Astrocyte (in vitro differentiated cells and primary cell): ENCODE measurements around the gene FAM3C. TPM values are rescaled to one million over a fixed set of nuclear protein-coding genes. Genes with fewer than 3 reads are reported as not detected.

ENCODE experiments used
- DNase-seq: peaks from one replicate; pipeline ENCODE4 v3.0.0-alpha.2; 2010; ENCODE audit warnings: low read depth
- FAIRE-seq: peaks from 2 replicates; lab custom pipeline; 2011; peaks lifted over from hg19 to GRCh38; lab: Jason Lieb, UNC
- H2AFZ ChIP-seq: 2 replicates; pipeline ENCODE4 v1.6.0; 2012; ENCODE audit warnings: low read depth, low read length, inconsistent platforms
- H3K27ac ChIP-seq: 2 replicates; pipeline ENCODE4 v1.5.1; 2011; ENCODE audit warnings: low read depth, low read length, inconsistent platforms
- H3K27me3 ChIP-seq: 2 replicates; pipeline ENCODE4 v1.6.0; 2011; ENCODE audit warnings: low read length, inconsistent platforms; ENCODE audit not compliant: insufficient read depth
- H3K36me3 ChIP-seq: 2 replicates; pipeline ENCODE4 v1.5.1; 2011; ENCODE audit warnings: low read length, inconsistent platforms; ENCODE audit not compliant: insufficient read depth
- H3K4me1 ChIP-seq: 2 replicates; pipeline ENCODE4 v1.5.1; 2011; ENCODE audit warnings: low read length, inconsistent platforms; ENCODE audit not compliant: insufficient read depth
- H3K4me2 ChIP-seq: 2 replicates; pipeline ENCODE4 v1.6.0; 2012; ENCODE audit warnings: low read length, inconsistent platforms
- H3K4me3 ChIP-seq: 2 replicates; pipeline ENCODE4 v1.5.1; 2011; ENCODE audit warnings: low read depth, mild to moderate bottlenecking, low read length, inconsistent platforms; ENCODE audit not compliant: insufficient read depth
- H3K79me2 ChIP-seq: 2 replicates; pipeline ENCODE4 v1.6.0; 2012; ENCODE audit warnings: mild to moderate bottlenecking, low read length, inconsistent platforms; ENCODE audit not compliant: insufficient read depth
- H3K9ac ChIP-seq: 2 replicates; pipeline ENCODE4 v1.6.0; 2012; ENCODE audit warnings: mild to moderate bottlenecking, low read length, inconsistent platforms
- H3K9me3 ChIP-seq: 2 replicates; pipeline ENCODE4 v1.5.1; 2012; ENCODE audit warnings: low read depth, mild to moderate bottlenecking, low read length, inconsistent platforms; ENCODE audit not compliant: insufficient read depth
- H4K20me1 ChIP-seq: 2 replicates; pipeline ENCODE4 v1.6.0; 2012; ENCODE audit warnings: low read length, inconsistent platforms; ENCODE audit not compliant: insufficient read depth
- H3K27ac Mint-ChIP-seq: one replicate; pipeline ENCODE4 v1.8.0; 2021; ENCODE audit warnings: mild to moderate bottlenecking, mixed read lengths; ENCODE audit not compliant: unreplicated experiment
- H3K27me3 Mint-ChIP-seq: one replicate; pipeline ENCODE4 v1.8.0; 2021; ENCODE audit warnings: low read depth, mixed read lengths; ENCODE audit not compliant: unreplicated experiment
- H3K36me3 Mint-ChIP-seq: one replicate; pipeline ENCODE4 v1.8.0; 2021; ENCODE audit warnings: low read depth, mixed read lengths; ENCODE audit not compliant: unreplicated experiment
- H3K4me1 Mint-ChIP-seq: one replicate; pipeline ENCODE4 v1.8.0; 2021; ENCODE audit warnings: low read depth, mixed read lengths; ENCODE audit not compliant: unreplicated experiment
- H3K4me3 Mint-ChIP-seq: one replicate; pipeline ENCODE4 v1.8.0; 2021; ENCODE audit warnings: mild to moderate bottlenecking, moderate library complexity, mixed read lengths; ENCODE audit not compliant: unreplicated experiment
- H3K9me3 Mint-ChIP-seq: one replicate; pipeline ENCODE4 v1.8.0; 2021; ENCODE audit warnings: mild to moderate bottlenecking, mixed read lengths; ENCODE audit not compliant: unreplicated experiment
- EZH2 ChIP-seq: IDR thresholded peaks from 2 replicates; pipeline ENCODE4 v1.6.1; 2012; ENCODE audit warnings: mild to moderate bottlenecking, low read length, inconsistent platforms; ENCODE audit not compliant: insufficient read depth
- total RNA-seq: library from RNA; stranded (reverse); gene quantifications from 2 replicates; pipeline ENCODE4 v1.2.1, GENCODE V29; 2021
- TF ChIP-seq, protein P1 (sequence below): IDR thresholded peaks from 2 replicates; pipeline ENCODE4 v1.5.1; 2011; ENCODE audit warnings: low read depth, mild to moderate bottlenecking, inconsistent platforms, low read length, moderate library complexity; ENCODE audit not compliant: insufficient read depth

The FAM3C gene
- total RNA-seq, 1 donor from 2014 or later = 71.8 TPM

DNA sequence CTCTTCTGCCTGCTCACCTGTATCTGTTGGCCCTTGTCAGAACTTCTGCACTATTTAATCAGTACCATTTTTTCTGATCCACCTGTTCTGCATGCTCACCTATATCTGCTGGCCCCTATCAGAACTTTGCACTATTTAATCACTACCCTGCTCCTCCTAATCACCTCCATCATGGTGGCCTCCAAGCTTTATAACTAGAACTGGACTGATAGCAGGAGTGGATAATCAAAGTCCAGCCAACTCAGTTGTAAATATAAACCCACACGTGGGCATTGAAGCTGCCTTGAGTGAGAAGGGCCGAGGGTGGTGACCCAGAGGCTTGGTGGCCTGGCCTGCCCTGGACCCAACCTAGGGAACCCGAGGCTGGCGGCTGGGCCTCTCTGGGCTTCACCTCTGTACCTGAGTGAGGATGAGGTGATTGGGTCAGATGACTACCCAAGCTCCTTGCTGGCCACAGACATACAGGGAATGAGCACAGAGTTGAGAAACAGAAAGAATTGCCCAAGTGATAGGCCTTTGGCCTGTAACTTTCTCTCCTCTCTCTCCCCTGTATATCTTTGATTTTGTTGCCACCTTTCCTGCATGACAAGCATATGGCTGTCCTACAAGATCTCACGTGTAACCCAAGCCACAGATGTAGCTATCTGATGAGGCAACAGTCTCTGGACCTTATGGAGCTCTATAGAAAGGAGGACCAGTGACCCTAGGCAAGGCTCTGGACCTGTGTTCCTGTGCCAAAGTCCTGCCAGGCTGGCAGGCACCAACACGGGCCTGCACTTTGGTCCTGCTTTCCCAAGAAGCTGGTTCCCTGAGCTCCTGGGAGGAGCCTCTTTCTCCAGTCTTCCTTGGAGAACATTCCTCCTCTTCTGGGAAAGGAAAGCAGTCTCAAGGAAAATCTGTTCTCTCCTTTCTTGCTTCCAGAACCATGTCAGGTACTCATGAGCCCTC lies 23.4 kb upstream of the FAM3C start:
- no peak overlapping the region for H3K9ac ChIP-seq
- H3K9me3 ChIP-seq = no peaks in the 10 kb centered on the region
- no peak for DNase-seq
- no peaks in the 10 kb centered on the region for H3K36me3 Mint-ChIP-seq
- no peaks in the 10 kb centered on the region for H3K27me3 ChIP-seq
- no peak overlapping the region for H3K4me2 ChIP-seq
- H3K79me2 ChIP-seq = no peaks in the 10 kb centered on the region
- no peak for FAIRE-seq
- no peaks in the 10 kb centered on the region for H3K4me1 Mint-ChIP-seq
- no peaks in the 10 kb centered on the region for H3K27me3 Mint-ChIP-seq
- no peak overlapping the region for H2AFZ ChIP-seq
- no peaks in the 10 kb centered on the region for H4K20me1 ChIP-seq
- H3K4me1 ChIP-seq = no peaks in the 10 kb centered on the region
- peaks cover 4% of the 10 kb centered on the region for H3K9me3 Mint-ChIP-seq
- no peak for TF ChIP-seq EZH2
- TF ChIP-seq, protein P1, sequence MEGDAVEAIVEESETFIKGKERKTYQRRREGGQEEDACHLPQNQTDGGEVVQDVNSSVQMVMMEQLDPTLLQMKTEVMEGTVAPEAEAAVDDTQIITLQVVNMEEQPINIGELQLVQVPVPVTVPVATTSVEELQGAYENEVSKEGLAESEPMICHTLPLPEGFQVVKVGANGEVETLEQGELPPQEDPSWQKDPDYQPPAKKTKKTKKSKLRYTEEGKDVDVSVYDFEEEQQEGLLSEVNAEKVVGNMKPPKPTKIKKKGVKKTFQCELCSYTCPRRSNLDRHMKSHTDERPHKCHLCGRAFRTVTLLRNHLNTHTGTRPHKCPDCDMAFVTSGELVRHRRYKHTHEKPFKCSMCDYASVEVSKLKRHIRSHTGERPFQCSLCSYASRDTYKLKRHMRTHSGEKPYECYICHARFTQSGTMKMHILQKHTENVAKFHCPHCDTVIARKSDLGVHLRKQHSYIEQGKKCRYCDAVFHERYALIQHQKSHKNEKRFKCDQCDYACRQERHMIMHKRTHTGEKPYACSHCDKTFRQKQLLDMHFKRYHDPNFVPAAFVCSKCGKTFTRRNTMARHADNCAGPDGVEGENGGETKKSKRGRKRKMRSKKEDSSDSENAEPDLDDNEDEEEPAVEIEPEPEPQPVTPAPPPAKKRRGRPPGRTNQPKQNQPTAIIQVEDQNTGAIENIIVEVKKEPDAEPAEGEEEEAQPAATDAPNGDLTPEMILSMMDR = no peak
- H3K27ac ChIP-seq = no peak overlapping the region
- H3K4me3 Mint-ChIP-seq = no peak overlapping the region
- H3K27ac Mint-ChIP-seq = no peak overlapping the region
- no peak overlapping the region for H3K4me3 ChIP-seq
- no peaks in the 10 kb centered on the region for H3K36me3 ChIP-seq

DNA sequence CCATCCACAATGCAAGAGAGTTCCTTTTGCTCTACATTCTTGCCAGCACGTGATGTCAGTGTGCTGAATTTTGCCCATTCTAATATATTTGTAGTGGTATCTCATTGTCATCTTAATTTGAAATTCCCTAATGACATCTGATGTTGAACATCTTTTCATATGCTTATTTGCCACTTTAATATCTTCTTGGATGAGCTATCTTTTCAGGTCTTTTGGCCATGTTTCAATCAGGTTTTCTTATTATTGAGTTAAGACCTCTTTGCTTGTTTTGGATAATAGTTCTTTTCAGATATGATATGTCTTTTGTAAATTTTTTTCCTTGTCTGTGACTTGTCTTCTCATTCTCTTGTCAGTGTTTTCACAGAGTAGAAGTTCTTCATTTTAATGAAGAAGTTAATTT lies 20.4 kb upstream of the FAM3C start:
- FAIRE-seq = no peak
- H3K27me3 ChIP-seq = no peaks in the 10 kb centered on the region
- H3K9ac ChIP-seq = no peak overlapping the region
- no peaks in the 10 kb centered on the region for H3K9me3 ChIP-seq
- H3K27ac ChIP-seq = no peak overlapping the region
- H3K79me2 ChIP-seq = no peaks in the 10 kb centered on the region
- H3K27ac Mint-ChIP-seq = no peak overlapping the region
- no peaks in the 10 kb centered on the region for H3K36me3 Mint-ChIP-seq
- no peaks in the 10 kb centered on the region for H3K9me3 Mint-ChIP-seq
- H3K4me2 ChIP-seq = no peak overlapping the region
- H3K4me3 ChIP-seq = no peak overlapping the region
- H3K4me3 Mint-ChIP-seq = no peak overlapping the region
- H3K4me1 ChIP-seq = no peaks in the 10 kb centered on the region
- no peaks in the 10 kb centered on the region for H4K20me1 ChIP-seq
- no peaks in the 10 kb centered on the region for H3K36me3 ChIP-seq
- no peaks in the 10 kb centered on the region for H3K4me1 Mint-ChIP-seq
- no peak overlapping the region for H2AFZ ChIP-seq
- DNase-seq = no peak
- no peaks in the 10 kb centered on the region for H3K27me3 Mint-ChIP-seq
- TF ChIP-seq, protein P1 = no peak
- no peak for TF ChIP-seq EZH2

DNA sequence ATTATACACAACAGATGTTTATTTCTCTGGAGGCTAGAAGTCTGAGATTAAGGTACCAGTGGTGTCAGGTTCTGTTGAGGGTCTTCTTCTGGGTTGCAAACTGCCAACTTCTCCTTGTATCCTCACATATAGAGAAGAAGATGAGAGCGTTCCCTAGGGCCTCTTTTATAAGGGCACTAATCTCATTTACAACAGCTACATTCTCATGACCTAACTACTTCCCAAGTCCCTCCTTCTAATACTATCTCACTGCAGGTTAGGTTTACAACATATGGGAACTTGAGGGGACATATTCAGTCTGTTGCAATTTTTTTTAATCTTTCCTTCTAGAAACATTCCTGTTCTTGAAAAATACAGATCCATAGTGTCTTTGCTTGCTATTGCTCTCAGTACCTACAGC lies 18.3 kb upstream of the FAM3C start:
- no peaks in the 10 kb centered on the region for H4K20me1 ChIP-seq
- H3K4me3 ChIP-seq = no peak overlapping the region
- no peak overlapping the region for H3K4me3 Mint-ChIP-seq
- no peak overlapping the region for H3K27ac Mint-ChIP-seq
- no peak for TF ChIP-seq EZH2
- TF ChIP-seq, protein P1 = no peak
- no peak overlapping the region for H3K9ac ChIP-seq
- no peak overlapping the region for H3K27ac ChIP-seq
- no peaks in the 10 kb centered on the region for H3K4me1 ChIP-seq
- no peaks in the 10 kb centered on the region for H3K4me1 Mint-ChIP-seq
- no peaks in the 10 kb centered on the region for H3K9me3 Mint-ChIP-seq
- no peak overlapping the region for H2AFZ ChIP-seq
- H3K9me3 ChIP-seq = no peaks in the 10 kb centered on the region
- H3K4me2 ChIP-seq = no peak overlapping the region
- no peaks in the 10 kb centered on the region for H3K27me3 Mint-ChIP-seq
- H3K79me2 ChIP-seq = no peaks in the 10 kb centered on the region
- no peak for FAIRE-seq
- DNase-seq = no peak
- H3K27me3 ChIP-seq = no peaks in the 10 kb centered on the region
- no peaks in the 10 kb centered on the region for H3K36me3 ChIP-seq
- H3K36me3 Mint-ChIP-seq = no peaks in the 10 kb centered on the region
